GM19023 (cell line): ENCODE results near the gene HOMEZ.
"Not testable (repeated sequence)": the region's sequence is repeated elsewhere in the genome, so short reads cannot be mapped to it uniquely, and the experiment has no call there.

ENCODE experiments used
- ATAC-seq: cut with Tn5 transposase; IDR thresholded peaks from one replicate; pipeline ENCODE4 v1.9.1; 2021; ENCODE audit warnings: mild to moderate bottlenecking, moderate library complexity; ENCODE audit not compliant: unreplicated experiment

HOMEZ gene

DNA sequence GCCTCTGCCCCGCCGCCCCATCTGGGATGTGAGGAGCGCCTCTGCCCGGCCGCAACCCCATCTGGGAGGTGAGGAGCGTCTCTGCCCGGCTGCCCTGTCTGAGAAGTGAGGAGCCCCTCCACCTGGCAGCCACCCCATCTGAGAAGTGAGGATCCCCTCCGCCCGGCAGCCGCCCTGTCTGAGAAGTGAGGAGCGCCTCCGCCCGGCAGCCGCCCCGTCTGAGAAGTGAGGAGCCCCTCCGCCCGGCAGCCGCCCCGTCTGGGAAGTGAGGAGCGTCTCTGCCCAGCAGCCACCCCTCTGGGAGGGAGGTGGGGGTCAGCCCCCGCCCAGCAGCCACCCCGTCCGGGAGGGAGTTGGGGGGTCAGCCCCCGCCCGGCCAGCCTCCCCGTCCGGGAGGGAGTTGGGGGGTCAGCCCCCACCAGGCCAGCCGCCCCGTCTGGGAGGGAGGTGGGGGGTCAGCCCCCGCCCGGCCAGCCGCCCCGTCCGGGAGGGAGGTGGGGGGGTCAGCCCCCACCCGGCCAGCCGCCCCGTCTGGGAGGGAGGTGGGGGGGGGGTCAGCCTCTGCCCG, 53.6 kb downstream of the HOMEZ start:
- not testable (repeated sequence) for ATAC-seq

GRCh38 chr14:23228812-23229211, 57.1 kb downstream of the HOMEZ start:
- ATAC-seq, result no peak

DNA sequence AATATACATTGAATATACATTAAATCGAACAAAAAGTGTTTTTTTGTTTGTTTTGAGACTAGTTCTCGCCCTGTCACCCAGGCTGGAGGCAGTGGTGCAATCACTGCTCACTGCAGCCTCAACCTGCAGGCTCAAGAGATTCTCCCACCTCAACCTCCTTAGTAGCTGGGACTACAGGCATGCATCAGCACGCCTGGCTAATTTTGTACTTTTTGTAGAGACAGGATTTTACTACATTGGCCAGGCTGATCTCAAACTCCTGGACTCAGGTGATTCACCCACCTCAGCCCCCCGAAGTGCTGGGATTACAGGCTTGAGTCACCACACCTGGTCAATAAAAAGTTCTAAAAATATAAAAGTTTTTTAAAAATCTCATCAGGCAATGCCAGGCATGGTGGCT, 58.4 kb downstream of the HOMEZ start:
- no peak for ATAC-seq

DNA sequence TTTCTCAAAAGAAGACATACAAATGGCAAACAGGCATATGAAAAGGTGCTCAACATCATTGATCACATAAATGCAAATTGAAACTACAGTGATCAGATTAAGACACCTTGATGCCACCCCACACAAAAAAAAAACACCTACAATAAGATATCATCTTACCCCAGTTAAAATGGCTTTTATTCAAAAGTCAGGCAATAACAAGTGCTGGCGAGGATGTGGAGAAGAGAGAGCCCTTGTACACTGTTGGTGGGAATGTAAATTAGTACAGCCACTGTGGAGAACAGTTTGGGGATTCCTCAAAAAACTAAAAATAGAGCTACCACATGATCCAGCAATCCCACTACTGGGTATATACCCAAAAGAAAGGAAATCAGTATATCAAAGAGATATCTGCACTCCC, 61.0 kb downstream of the HOMEZ start:
- not testable (repeated sequence) for ATAC-seq
